H4 (cell line): Measurements from ENCODE around the gene MPP1. TPM values are rescaled to one million over a fixed set of nuclear protein-coding genes. Genes with fewer than 3 reads are reported as not detected.
A peak's percentile ranks its signal among the peaks of the same experiment; 100 is the strongest.

Source experiments
- DNase-seq: peaks from one replicate; pipeline ENCODE4 v3.0.0-alpha.2; 2015; ENCODE audit warnings: low spot score
- total RNA-seq: library from RNA; depleted of rRNA; stranded (reverse); fragments of >200 nt; shearing (Covaris generic); gene quantifications from 2 replicates; pipeline ENCODE4 v1.2.3, GENCODE V29; 2014

Gene MPP1
- total RNA-seq, 1 experiment from 2014 or later, result 9.3 TPM

DNA sequence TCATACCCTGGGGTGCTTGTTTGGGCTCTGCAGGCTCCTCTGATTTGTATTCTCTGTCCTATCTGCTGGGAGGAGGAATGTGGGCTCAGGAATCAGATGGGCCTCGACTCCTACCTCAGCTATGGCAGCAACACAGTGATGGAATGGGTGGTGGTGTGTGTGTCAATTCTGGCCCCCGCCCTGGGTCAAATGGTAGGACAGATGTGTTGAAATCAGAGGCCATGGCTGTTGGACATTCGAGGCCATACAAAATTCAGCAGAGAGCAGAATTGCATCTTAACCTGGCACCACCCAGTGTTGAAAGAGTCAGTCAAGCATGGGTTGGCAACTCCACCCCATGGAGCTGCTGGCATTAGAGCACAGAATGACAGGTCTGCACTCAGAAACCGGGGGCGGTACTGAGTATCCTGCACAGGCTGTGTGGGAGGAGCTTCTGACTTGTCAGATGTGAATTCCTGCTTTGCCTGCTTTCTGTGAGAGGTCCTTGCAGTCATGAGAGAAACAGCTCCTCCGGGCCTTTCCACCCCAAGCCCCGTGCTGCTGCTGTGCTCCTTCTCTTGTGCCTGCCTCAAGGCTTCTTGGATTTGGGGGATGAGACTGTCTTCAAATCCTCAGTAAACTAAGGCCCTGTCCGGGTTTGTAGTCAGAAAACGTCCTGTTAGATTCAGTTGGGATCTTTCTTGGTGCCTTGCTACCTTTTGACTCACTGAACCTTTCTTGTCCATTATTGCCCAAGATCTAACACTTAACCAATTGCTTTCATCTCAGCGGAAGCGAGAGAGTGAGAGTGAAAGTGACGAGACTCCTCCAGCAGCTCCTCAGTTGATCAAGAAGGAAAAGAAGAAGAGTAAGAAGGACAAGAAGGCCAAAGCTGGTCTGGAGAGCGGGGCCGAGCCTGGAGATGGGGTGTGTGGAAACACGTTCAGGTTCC lies 29.6 kb downstream of the MPP1 start:
- DNase-seq, result no peak

DNA sequence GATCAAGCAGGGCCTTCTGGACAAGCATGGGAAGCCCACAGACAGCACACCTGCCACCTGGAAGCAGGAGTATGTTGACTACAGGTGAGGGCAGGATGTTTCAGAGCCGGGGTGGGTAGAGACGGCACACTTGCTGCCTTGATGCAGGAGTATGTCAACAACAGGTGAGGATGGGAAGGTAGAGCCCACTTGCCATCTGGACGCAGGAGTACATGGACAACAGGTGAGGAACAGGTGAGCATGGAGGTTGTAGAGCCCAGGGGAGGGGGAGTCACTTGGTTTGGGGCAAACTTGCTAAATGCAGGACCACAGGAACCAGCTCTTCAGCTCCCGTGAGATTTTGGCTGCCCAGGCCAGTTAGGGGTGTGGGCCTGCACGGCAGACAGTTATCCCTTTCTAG lies 30.7 kb downstream of the MPP1 start:
- no peak for DNase-seq

DNA sequence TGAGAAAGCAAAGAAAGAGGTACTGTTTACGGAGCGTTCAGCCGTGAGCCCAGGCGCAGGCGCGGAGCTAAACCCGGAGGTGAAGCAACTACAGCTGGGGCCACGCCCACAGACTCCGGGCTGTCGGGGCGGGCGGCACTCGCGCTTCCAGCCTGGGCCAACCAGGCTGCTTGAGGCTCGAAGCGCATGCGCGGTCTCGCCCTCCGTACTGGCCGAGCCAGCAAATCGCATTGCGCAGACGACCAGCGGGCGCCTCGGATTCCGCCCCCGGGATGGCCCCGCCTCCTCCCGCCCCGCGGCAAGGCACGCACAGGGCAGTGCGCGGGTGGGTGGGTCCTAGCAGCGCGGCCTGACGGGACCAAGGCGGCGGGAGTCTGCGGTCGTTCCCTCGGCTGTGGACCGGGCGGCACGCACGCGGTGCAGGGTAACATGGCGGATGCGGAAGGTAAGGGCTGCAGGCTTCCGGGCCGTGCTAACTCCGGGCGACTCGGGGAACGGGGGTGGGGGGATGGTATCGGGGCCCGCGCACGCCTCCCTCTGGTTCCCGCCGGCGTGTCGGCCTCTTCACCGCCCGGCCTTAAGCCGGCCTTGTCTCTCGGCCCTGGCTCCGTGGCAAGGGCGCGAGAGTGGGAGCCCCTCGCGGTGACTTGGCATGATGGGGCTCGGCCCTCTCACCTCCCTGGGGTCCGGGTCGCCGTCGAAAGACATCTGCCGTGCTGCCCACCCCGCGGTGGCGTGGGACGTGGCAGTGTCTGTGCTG lies 42.6 kb downstream of the MPP1 start, which contains the start of gene DKC1:
TSS of gene DKC1 (plus strand) at position 328 of the 760 bp plus-strand sequence. CDS start at position 430, 102 bp downstream.
- peak; percentile 94 for DNase-seq

DNA sequence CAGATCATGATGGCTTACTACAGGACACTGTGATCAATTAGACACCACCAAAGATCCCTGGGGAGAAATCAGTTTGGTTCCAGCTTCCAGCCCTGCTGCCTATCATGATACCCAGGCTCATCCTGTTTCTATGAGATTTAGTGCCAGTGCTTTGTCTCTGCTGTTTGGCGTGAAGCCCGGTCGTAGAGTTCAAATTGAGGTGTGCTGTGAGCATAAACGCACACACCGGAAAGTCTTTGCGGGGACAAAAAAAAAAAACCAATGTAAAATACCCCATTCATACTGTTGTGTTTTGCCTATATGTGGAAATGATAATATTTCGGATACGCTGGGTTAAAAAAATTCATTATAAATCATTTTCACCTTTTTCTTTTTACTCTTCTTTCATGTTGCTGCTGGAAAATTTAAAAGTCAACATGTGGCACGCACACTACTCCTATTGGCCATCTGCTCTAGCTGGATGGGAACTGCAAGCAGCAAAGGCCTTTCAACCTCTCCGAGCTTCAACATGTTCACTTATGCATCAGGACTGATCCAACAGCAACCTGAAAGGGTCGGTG lies 43.2 kb downstream of the MPP1 start:
- DNase-seq, result no peak

DNA sequence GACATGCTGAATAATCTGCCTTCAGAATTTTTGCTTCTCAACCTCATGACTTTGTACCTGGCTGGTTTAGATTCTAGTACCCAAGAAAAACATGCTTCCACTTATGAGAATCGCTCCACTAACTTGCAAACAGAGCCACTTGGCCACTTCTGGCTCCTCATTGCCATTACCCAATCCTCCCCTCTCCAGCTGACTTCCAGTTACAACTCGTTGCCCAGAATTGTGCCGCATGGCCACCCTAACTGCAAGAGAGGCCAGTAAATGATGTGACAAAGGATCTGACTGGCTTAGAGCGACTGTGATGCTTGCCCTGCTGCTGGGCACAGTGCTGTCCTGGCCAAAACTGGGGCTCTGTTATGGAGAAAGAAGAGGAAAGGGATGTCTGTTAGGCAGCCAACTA lies 46.6 kb downstream of the MPP1 start:
- DNase-seq, result no peak

DNA sequence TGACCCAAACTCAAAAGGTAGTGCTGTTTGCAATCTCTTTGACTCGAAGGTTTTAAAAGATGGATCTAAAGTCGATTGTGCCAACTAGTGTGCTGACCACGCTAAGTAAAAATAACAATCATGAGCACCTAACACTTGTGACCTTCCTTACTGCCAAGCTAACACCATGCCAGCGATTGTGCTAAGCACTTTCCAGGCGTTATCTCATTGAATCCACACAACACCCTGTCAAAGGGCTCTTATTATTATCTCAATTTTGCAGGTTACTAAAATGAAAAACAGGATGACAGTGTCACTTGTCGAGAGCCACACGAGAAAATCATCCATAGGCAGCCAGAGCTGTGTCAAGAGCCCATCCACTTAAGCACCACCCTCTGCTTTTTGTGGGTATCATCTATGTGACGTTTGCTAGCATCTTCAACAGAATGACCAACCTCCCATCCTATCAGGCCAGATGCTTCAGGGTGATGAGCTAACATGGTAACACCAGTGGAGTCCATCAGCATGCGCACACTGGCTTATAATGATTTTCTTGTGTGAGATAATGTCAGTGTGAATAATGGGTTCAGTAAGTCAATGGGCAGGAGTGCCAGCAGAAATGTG lies 53.5 kb downstream of the MPP1 start:
- DNase-seq, result no peak

DNA sequence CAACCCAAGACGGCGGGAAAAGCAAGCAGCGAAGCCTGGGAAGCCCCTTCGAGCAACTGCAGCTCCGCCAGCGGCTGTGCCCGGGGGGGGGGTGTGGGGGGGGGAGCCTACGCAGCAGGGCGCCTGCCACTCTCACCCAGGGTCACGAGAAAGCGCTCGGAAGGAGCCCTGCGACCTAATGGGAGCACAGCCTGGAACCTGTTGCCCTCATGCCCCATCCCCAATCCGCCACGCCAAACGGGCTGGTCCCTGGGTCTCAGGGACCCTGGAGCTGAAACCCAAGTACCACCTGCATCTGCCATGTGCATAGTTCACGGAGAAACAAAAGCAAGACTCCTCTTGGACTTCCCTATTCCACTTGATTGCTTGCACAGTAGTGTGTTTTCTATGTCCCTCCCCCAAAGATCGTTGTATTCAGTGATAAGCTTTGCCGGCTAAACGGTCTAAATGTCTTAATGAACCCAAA lies 54.0 kb downstream of the MPP1 start:
- no peak for DNase-seq

DNA sequence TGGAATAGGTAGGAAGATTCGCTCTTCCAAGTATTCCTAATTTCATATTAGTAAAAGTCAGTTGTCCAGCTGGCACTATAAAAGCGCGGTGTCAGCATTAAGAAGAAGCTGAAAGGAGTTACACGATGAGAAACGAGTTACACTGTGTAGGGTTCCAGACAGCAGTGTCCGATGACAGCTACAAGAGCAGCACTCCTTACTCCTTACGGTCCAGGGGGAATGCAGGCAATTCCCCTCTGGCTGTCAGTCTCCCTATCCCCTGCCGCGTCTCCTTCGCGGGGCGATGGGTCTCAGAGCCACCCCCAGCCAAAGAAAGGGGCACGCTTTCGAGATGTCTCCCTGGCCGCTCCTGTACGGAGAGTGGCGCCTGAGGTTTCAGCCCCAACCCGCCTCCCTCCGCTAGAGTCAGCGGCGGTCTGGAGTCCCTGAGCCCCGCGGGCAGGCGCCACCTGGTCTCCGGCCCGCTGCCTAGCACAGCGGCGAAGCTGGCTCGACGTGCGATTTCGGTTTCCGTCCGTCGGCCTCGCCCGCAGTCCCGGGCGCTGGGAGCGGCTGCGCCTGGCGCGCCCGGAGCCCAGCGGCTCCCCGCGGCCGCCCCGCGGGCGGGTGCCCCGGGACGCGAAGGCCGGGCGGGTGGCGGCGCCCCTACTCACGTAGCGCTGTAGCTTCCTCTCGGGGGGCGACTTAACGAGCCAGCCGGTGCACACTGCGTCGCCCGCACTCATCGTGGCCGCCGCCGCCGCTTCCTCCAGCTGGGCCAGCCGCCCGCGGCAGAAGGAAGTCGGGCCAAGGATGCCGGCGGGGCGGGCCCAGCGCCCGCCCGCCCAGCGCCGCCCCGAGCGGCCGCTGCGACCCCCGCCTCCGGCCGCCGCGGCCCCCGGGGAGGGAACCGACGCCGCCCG lies 54.7 kb downstream of the MPP1 start, which contains the start of gene GAB3:
TSS of gene GAB3 (minus strand) at position 777 of the 902 bp plus-strand sequence. CDS start at position 725, 52 bp downstream.
- DNase-seq, result no peak

DNA sequence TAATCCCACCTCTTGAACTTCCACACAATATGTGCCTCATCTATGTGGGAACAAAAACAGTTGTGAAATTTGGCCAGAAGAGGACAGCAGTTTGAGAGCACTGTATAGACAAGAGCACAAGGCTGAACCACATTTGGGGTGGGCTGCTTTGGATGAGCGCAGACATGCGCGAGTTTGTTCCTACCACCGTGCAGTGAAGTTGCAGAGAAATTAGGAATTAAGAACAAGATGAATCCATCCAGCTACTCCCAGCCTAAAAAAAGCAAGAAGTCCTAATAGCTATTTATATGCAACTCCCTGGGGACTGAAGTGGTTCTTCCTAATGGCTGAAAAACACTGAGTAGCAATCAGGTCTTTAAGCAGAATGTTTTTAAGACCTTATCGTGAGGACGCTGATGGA lies 55.4 kb downstream of the MPP1 start:
- no peak for DNase-seq

DNA sequence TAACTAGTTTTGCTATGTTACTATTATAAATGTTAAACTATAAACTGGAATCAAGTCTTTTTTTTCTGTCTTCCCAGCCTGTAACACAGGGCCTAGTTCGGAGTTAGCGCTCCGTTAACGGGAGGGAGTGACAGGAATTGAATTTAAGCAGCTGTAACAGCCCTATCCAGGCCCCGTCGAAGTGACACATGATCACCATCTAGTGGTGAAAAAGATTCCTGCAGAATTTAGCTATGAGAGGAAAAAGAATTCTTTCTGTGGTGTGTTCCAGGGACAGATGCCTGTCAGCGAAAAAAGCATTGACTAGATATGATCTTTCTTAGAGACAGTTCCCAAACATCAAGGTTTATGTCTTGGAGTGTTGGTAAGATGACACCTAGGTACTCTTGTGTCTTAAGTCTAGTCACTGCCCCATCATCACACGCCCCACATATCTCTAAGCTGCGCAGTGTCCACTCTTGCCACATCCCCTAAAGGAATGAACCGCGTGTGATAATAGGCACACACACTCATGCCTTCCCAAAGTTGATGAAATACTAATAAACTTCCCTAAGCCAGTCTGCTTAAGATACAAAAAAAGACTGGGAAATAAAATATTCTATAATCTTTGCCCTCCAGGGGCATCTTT lies 56.5 kb downstream of the MPP1 start:
- peak; percentile 27 for DNase-seq

DNA sequence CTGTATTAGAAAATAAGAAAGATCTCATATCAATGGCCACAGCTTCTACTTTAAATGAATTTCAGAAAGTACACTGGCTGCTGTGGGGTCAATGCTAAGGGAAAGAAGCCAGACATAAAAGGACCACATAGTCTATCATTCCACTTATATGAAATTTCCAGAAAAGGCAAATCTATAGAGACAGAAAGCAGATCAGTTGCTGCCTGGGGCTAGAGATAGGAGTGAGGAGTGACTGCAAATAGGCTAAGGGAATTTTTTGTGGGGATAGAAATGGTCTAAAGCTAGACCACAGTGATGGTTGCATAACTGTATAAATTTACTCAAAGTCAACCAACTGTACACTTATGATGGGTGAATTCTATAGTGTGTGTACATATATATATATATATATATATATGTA lies 62.7 kb downstream of the MPP1 start:
- no peak for DNase-seq

DNA sequence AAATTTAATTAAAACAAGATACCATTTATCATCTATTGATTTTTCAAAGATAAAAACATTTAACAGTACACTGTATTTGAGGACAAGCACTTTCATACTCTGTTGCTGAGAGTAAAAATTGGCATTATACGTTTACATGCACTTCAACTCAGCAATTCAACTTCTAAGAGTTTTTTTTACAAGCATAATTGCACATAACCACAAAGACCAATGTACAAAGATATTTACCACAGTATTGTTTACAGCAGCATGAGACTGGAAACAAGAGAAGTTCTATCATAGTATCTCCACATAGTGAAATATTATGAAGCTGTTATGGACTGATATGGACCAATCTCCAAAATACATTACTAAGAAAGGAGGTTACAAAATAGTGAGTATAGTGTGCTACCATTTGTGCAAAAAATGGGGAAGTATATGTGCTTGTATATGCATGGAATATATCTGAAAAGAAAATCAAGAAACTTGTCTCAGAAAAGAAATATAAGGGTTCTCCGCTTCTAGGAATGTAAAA lies 65.3 kb downstream of the MPP1 start:
- no peak for DNase-seq

DNA sequence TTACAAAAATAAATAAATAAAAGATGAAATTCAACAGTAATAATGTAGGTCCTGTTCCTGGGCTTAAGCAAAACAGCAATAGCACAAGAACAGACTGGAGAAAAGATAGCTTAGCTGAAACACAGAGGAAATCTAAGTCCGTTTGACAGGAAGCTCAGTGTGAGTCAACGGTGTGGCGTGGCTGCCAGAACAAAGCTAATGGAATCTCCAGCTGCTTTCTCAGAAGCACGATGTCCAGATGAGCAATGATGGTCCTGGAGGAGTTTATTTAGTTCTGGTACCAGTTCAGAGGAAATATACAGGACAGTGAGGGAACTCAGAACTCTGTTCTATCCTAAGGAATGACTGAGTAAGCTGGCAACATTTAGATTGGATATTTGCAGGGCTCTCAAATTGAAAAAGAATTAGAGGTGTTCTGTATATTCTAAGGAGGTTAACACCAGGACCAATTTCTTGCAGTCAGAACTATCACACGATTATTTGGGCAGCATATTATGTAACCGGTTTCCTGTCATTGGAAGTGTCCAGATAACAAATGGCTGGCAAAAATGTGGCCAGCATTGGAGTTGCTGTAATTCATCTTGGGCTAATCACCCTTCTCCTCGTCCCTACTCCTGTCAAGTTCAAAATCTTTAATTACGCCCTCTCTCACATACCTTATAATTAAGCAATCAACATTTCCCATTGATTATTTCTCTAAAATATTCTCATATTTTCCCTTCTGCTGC lies 67.1 kb downstream of the MPP1 start:
- peak; percentile 32 for DNase-seq

DNA sequence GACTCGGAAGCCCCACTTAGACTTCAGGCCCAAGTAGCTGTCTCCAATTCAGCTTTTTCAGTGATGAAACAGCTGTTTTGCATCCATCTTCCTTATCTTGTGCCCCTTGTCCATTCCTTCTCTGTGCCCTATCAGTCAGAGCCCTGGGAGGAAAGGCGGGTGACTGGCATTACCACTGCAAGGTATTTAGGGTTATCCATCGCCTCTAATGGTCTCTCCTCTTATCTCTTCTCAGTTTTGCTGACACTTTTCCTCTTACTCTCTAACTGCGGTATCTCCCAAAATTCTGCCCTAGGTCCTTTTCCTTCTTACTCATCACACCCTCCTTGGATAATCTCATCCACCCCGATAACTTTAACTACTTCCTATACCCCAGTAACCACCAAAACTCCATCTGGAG lies 68.1 kb downstream of the MPP1 start:
- DNase-seq, result no peak

DNA sequence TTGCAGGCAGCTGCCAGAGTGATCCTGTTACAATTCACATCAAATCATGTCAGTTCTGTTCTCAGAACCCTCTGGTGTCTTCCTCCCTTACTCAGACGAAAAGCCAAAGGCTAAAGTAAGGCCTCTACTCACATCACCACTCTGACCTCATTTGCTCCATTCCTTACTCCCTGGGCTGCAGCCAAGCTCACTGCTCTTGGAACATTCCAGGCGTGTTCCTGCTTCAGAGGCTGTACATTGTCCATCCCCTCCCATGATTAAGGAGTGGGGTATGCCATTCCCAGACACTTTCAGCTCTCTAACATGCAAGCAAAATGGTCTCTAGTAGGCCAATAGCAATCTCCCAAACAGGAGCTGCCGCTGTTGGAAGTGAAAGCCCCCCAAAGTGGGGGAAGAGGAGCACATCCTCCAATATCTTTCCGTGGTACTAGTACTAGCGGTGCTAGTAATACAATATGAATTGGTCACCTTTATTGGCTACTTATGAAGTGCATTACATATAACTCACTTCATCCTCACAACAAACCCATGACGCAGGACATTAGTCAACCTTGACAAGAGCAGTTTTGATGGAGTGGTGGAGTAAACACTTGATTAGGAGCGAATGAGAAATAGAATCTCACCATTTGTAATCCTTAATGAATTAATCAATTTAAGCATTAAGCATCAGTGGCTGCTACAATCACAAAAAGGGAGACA lies 69.4 kb downstream of the MPP1 start:
- no peak for DNase-seq

DNA sequence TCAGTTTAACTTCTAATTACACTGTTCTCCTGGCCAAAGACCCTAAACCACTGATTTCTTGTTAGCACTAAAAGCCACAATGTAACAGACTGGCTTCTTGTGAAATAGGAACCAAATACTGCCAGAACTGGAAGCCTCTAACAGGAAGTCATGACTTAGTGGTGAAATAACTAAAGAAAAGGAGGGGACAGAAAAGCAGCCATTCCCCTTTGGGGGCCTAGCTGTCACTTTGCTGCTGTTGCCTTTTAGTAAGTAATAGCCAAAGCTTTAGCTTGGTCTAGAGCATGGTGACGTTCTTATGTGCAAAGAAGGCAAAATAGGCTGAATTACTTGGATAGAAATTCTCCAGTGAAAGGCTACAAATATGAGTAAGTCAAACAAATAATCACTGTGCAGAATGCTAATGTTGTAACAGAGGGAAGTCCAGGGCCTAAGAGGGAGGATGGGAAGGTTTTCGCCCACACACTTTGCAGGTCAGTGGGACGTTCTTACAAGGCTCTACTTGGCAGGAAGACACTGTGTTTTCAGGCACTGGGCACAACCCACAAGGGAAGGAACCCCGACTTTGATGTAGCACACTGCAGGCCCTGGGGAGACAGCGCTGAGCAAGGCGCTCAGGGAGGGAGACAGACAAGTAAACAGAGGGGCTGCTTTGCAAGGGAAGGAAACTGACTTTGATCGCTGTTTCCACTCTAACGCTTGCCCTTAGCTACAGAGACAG lies 71.1 kb downstream of the MPP1 start:
- DNase-seq, result no peak

DNA sequence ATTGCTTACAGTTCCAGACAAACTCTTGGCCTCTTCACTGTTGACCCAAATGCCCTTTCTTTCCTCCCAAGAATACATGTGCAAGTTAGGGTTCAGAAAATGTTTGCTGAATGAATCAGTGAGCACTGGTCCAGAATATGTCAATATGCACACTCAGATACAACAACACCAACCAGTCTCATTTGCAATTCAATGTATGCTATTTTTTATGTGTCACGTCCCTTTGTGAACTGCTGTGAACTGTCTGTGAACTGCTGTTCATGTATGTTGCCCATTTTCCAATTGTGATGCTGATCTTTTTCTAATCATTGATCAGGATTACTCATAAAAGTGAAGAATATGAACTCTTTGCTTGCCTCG lies 72.2 kb downstream of the MPP1 start:
- DNase-seq, result no peak

DNA sequence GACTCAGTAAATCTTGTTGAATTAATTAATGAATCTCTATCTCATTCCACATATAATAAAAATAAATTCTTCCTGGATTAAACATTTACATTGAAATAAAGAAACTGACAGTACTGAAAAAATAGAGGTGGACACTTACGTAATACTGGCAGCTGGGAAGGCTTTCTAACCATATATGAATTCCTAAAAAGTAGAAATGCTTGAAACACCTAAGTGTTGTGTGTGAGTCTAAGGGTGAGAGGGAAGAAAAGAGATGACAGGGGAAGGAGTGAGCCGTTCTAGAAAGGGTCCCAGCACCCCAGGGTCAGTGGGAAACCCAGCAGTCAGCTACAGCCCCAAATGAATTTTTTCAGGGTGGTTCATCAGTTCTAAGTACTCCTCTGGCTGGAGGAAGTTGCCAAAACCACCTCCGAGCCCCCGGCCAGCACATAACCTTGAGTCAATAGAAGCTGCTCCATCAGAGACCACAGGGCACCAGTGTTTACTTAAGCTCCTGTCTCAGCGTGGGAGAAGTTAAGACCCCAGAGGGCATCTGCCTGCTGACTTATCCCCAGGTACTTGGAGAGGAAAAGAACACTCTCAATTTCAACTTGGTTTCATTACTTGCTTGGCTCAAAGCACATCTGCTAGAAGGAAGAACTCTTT lies 72.7 kb downstream of the MPP1 start:
- DNase-seq, result no peak
